GM19099 (cell line): ENCODE data around the gene IMMP2L.

ENCODE experiments used
- POLR2A ChIP-seq: IDR thresholded peaks from 3 replicates; pipeline ENCODE4 v1.6.1; 2011; ENCODE audit warnings: low read depth; ENCODE audit not compliant: insufficient read length; ENCODE audit errors: extremely low read depth

The IMMP2L gene

GRCh38 chr7:111091593-111092358, 470.5 kb downstream of the IMMP2L start:
- no peak for TF ChIP-seq POLR2A

GRCh38 chr7:111090846-111091245, 471.4 kb downstream of the IMMP2L start, which contains the start of gene LRRN3:
TSS of gene LRRN3 (plus strand) at chr7:111091127. CDS start at chr7:111122773, 31,646 bp downstream.
- no peak for TF ChIP-seq POLR2A

- TF ChIP-seq POLR2A, result no peak
Measured at GRCh38 chr7:111089822-111090426, 472.4 kb downstream of the IMMP2L start.

- no peak for TF ChIP-seq POLR2A
Measured at GRCh38 chr7:111088328-111088727, 474.0 kb downstream of the IMMP2L start.

- TF ChIP-seq POLR2A, result no peak
Measured at GRCh38 chr7:111086532-111086931, 475.8 kb downstream of the IMMP2L start.

GRCh38 chr7:111085356-111085755, 476.9 kb downstream of the IMMP2L start:
- TF ChIP-seq POLR2A, result no peak

GRCh38 chr7:111083413-111083812, 478.9 kb downstream of the IMMP2L start:
- no peak for TF ChIP-seq POLR2A

GRCh38 chr7:111082351-111082750, 479.9 kb downstream of the IMMP2L start:
- TF ChIP-seq POLR2A, result no peak

- no peak for TF ChIP-seq POLR2A
Measured at GRCh38 chr7:111081546-111082267, 480.6 kb downstream of the IMMP2L start.

GRCh38 chr7:111080495-111081105, 481.7 kb downstream of the IMMP2L start:
- TF ChIP-seq POLR2A, result no peak

- TF ChIP-seq POLR2A, result no peak
Measured at GRCh38 chr7:111077001-111077400, 485.3 kb downstream of the IMMP2L start.

- no peak for TF ChIP-seq POLR2A
Measured at GRCh38 chr7:111076205-111076604, 486.1 kb downstream of the IMMP2L start.

GRCh38 chr7:111075498-111075897, 486.8 kb downstream of the IMMP2L start:
- TF ChIP-seq POLR2A, result no peak

GRCh38 chr7:111074748-111075146, 487.5 kb downstream of the IMMP2L start:
- no peak for TF ChIP-seq POLR2A

- TF ChIP-seq POLR2A, result no peak
Measured at GRCh38 chr7:111074071-111074747, 488.1 kb downstream of the IMMP2L start.
